Thyroid gland (tissue), 4 donors: ENCODE results near the gene ZNF205. TPM values are rescaled to one million over a fixed set of nuclear protein-coding genes. Genes with fewer than 3 reads are reported as not detected.

Source experiments
- DNase-seq, 2 donors: peaks; one replicate each; pipeline ENCODE4 v3.0.0-alpha.2; 2019
- H3K27ac ChIP-seq, 3 donors: fragments of 200-600 bp; sonication (generic); 1 replicate in 2 of 3; 2 replicates in 1 of 3; pipeline ENCODE4 v1.5.1; 2016 to 2019; ENCODE audit warnings: mild to moderate bottlenecking in 1 of 3, moderate library complexity in 1 of 3
- H3K27me3 ChIP-seq: fragments of 200-600 bp; sonication (generic); one replicate; pipeline ENCODE4 v1.5.1; 2019
- H3K36me3 ChIP-seq, 2 donors: fragments of 200-600 bp; sonication (generic); one replicate each; pipeline ENCODE4 v1.5.1; 2016 to 2019
- H3K4me1 ChIP-seq, 2 donors: fragments of 200-600 bp; sonication (generic); one replicate each; pipeline ENCODE4 v1.5.1; 2017 to 2019
- H3K4me3 ChIP-seq, 3 donors: fragments of 200-600 bp; sonication (generic); replicated peaks in 1 of 3; 1 replicate in 2 of 3; 2 replicates in 1 of 3; pipeline ENCODE4 v1.5.1; 2016; ENCODE audit warnings: mild to moderate bottlenecking in 1 of 3
- H3K9me3 ChIP-seq: fragments of 200-600 bp; sonication (generic); one replicate; pipeline ENCODE4 v1.5.1; 2017
- POLR2A ChIP-seq, 2 donors: fragments of 450-650 bp; IDR thresholded peaks; one replicate each; pipeline ENCODE4 v1.6.1; 2017; ENCODE audit warnings: antibody characterized with exemption in 2 of 2, mild to moderate bottlenecking in 2 of 2, moderate library complexity in 1 of 2
- WGBS, 2 donors: methylation state at CpG; one replicate each; pipeline ENCODE4 v1.1.5; 2017; 5-methylcytosine and 5-hydroxymethylcytosine counted together
- intact Hi-C: fragments of 100-400 bp; cut with DNase I; formaldehyde crosslinking; loops from one replicate; pipeline ENCODE4 v1.15.1; 2023
- total RNA-seq, 4 donors: library from RNA; depleted of rRNA; stranded (reverse); fragments of >200 nt; gene quantifications; one replicate each; pipeline ENCODE4 v1.2.3, GENCODE V29; 2016
- TF ChIP-seq, protein P1 (sequence below), 6 experiments: fragments of 200-600 bp in 3 of 6; fragments of 450-650 bp in 3 of 6; sonication (generic) in 3 of 6; IDR thresholded peaks; one replicate each; pipeline ENCODE4 v1.5.1; 2016 to 2019; ENCODE audit warnings: antibody characterized with exemption in 6 of 6, mild to moderate bottlenecking in 2 of 6, inconsistent platforms in 1 of 6, moderate library complexity in 1 of 6

Gene ZNF205
- total RNA-seq, 4 donors from 2014 or later: 18.5 to 28.9 (median 19.6) TPM

DNA sequence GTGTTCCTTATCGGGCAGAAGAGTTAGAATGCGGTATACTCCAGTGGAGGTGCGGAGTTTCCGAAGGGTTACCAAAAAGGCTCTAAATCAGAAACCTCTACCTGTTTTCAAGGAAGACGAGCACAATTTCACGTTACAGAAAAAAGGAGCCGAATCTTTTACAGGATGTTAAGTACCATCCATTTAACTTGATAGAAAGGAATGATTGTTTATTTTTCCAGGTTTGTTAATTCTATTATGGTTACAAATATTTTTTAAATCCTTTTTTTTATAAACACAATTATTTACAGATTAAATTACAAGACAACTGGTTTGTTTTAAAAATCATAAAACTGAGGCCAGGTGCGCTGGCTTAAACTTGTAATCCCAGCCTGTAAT is 40.6 kb downstream of the ZNF205 start:
- intact Hi-C loops: no loop called here
- TF ChIP-seq POLR2A (IDR thresholded peaks at IDR 0.05): no peak
- TF ChIP-seq, protein P1, sequence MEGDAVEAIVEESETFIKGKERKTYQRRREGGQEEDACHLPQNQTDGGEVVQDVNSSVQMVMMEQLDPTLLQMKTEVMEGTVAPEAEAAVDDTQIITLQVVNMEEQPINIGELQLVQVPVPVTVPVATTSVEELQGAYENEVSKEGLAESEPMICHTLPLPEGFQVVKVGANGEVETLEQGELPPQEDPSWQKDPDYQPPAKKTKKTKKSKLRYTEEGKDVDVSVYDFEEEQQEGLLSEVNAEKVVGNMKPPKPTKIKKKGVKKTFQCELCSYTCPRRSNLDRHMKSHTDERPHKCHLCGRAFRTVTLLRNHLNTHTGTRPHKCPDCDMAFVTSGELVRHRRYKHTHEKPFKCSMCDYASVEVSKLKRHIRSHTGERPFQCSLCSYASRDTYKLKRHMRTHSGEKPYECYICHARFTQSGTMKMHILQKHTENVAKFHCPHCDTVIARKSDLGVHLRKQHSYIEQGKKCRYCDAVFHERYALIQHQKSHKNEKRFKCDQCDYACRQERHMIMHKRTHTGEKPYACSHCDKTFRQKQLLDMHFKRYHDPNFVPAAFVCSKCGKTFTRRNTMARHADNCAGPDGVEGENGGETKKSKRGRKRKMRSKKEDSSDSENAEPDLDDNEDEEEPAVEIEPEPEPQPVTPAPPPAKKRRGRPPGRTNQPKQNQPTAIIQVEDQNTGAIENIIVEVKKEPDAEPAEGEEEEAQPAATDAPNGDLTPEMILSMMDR (IDR thresholded peaks at IDR 0.05): no peak
- WGBS, 2 donors: 17 to 21% methylated on average over 8 of the region's 8 CpGs
- Histone ChIP-seq H3K4me3 (peak overlapping the region in 1 of 3 donors; percentile 24), H3K27me3 (no peaks in the 10 kb centered on the region), H3K4me1 (peaks cover 19 to 21% of the 10 kb centered on the region in 2 donors), H3K9me3 (no peaks in the 10 kb centered on the region), H3K27ac (peak overlapping the region in 1 of 3 donors; percentile 33), H3K36me3 (no peaks in the 10 kb centered on the region)
- DNase-seq: no peak

DNA sequence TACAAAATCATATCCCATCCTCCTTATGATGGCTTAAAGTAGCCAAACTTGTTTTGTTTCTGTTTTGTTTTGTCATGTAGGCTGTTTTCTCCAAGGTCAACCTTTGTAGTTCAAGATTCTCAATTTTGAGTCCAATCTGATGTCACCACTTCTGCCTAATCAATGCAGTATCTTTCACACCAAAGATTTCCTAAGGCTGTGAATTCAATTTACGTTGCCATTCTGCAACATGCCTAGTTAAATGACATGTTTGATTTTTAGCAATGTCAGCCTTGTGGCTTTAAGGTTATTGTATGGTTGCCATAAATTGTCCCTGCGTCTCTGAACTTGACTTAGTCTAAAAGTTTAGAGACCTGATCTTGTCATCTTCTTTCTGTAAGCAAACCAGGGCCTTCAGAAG is 42.8 kb downstream of the ZNF205 start:
- intact Hi-C loops: no loop called here
- Histone ChIP-seq H3K36me3 (no peaks in the 10 kb centered on the region), H3K4me1 (peaks cover 17 to 21% of the 10 kb centered on the region in 2 donors), H3K27me3 (no peaks in the 10 kb centered on the region), H3K9me3 (no peaks in the 10 kb centered on the region), H3K4me3 (no peak overlapping the region), H3K27ac (no peak overlapping the region)
- no peak for DNase-seq
- TF ChIP-seq, protein P1 (IDR thresholded peaks at IDR 0.05): no peak
- TF ChIP-seq POLR2A (IDR thresholded peaks at IDR 0.05): no peak
- WGBS, 2 donors: 90 to 95% methylated on average over 2 of the region's 2 CpGs

DNA sequence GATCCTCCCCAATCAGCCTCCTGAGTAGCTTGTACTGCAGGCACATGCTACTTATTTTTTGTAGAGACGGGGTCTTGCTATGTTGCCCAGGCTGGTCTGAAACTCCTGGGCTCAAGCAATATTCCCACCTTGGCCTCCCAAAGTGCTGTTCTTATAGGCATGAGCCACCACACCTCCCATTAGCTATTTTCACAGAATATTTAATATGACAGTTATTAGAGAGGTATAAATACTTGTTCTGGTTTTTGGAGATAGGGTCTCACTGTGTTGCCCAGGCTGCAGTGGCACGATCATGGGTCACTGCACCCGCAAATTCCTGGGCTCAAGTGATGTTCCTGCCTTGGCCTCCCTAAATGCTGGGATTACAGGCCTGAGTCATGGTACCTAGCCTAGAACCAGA is 43.6 kb downstream of the ZNF205 start:
- intact Hi-C loops: no loop called here
- Histone ChIP-seq H3K27me3 (no peaks in the 10 kb centered on the region), H3K27ac (no peak overlapping the region), H3K4me1 (peaks cover 13 to 21% of the 10 kb centered on the region in 2 donors), H3K4me3 (no peak overlapping the region), H3K36me3 (no peaks in the 10 kb centered on the region), H3K9me3 (no peaks in the 10 kb centered on the region)
- no peak for DNase-seq
- no peak for TF ChIP-seq POLR2A (IDR thresholded peaks at IDR 0.05)
- TF ChIP-seq, protein P1 (IDR thresholded peaks at IDR 0.05): no peak
- WGBS, 2 donors: 92 to 99% methylated on average over 3 of the region's 3 CpGs

DNA sequence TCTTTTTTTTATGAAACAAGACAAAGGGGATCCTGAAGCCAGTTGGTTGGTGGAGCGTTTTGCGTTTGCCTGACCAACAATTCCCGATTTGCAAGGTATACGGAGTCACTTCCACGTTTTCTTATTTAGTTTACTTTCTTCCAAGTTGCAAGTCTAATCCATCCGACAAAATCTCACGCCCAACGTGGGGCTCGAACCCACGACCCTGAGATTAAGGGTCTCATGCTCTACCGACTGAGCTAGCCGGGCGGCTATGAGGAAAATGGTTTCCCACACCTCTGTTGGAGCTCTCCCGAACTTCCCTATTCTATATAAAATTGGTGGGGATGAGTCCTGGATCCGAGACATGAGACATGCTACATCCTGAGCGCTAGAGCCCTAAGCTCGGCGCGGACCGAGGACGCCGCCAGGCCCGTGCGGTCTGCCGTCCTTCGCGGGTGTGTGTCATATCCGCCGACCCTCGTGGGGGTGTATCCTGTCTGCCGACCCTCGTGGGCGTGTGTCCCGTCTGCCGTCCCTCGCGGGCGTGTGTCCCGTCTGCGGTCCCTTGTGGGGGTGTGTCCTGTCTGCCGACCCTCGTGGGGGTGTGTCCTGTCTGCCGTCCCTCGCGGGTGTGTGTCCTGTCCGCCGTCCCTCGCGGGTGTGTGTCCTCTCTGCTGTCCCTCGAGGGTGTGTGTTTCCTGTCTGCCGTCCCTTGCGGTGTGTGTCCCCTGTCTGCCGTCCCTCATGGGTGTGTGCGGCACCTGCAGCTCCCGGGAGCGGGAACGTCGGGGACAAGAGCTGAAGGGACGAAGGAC is 45.0 kb downstream of the ZNF205 start:
- Histone ChIP-seq H3K9me3 (no peaks in the 10 kb centered on the region), H3K27ac (peak overlapping the region; percentile 81 to 93 (median 87)), H3K36me3 (no peaks in the 10 kb centered on the region), H3K4me3 (peak overlapping the region in 2 of 3 donors; percentile 83 to 92), H3K27me3 (no peaks in the 10 kb centered on the region), H3K4me1 (peaks cover 6 to 14% of the 10 kb centered on the region in 2 donors)
- no peak for TF ChIP-seq POLR2A (IDR thresholded peaks at IDR 0.05)
- TF ChIP-seq, protein P1 (IDR thresholded peaks at IDR 0.05): no peak
- intact Hi-C loops: no loop called here
- DNase-seq: peak; percentile 54 to 59
- 3% methylated on average over 41 to 50 of the region's 59 CpGs for WGBS, 2 donors

DNA sequence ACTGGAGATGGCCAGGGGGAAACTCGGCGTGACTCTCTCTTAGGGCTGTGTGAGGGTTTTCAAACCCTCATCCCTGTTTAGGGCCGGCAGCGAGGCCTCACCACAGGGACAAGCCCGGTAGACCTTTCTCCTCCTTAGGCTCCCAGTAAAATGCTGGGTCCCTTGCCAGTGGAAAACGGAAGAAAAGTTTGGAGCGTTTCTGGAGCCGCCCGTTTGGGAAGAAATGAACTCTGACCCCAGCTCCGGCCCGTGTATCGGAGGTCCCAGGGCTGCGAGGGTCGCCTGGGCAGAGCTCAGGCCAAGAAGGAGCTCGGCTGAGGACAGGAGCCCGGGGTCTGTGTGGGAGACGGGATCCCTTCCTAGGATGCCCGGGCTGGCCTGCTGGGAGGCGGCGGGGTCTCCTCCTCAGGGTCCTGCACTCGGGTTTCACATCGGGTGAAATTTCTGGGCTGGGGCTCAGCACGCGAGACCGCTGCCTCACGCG is 45.7 kb downstream of the ZNF205 start:
- H3K27me3 ChIP-seq: no peaks in the 10 kb centered on the region
- no peaks in the 10 kb centered on the region for H3K36me3 ChIP-seq
- intact Hi-C loops: no loop called here
- no peak for DNase-seq
- peak overlapping the region; percentile 81 to 93 (median 87) for H3K27ac ChIP-seq
- H3K9me3 ChIP-seq: no peaks in the 10 kb centered on the region
- H3K4me3 ChIP-seq: peak overlapping the region; percentile 83 to 96 (median 92)
- TF ChIP-seq POLR2A (IDR thresholded peaks at IDR 0.05): no peak
- TF ChIP-seq, protein P1 (IDR thresholded peaks at IDR 0.05): no peak
- WGBS, 2 donors: 0 to 1% methylated on average over 7 to 21 of the region's 27 CpGs
- H3K4me1 ChIP-seq: peaks cover 6 to 12% of the 10 kb centered on the region in 2 donors
